GM19397 (cell line): Measurements from ENCODE around the gene ACOX1.

ENCODE experiments used
- ATAC-seq: cut with Tn5 transposase; IDR thresholded peaks from one replicate; pipeline ENCODE4 v1.9.1; 2021; ENCODE audit warnings: mild to moderate bottlenecking, moderate library complexity; ENCODE audit not compliant: unreplicated experiment

ACOX1 gene

GRCh38 chr17:76008630-76009425 is 29.9 kb upstream of the ACOX1 start:
- no peak for ATAC-seq

- ATAC-seq, result no peak
Measured at GRCh38 chr17:76008208-76008607, 29.2 kb upstream of the ACOX1 start.

- no peak for ATAC-seq
Measured at GRCh38 chr17:76007850-76008165, 28.8 kb upstream of the ACOX1 start.

- ATAC-seq, result no peak
Measured at GRCh38 chr17:76007131-76007849, 28.3 kb upstream of the ACOX1 start.

- no peak for ATAC-seq
Measured at GRCh38 chr17:76005263-76006149, 26.5 kb upstream of the ACOX1 start.

GRCh38 chr17:76004750-76005262 is 25.8 kb upstream of the ACOX1 start:
- no peak for ATAC-seq

- ATAC-seq, result no peak
Measured at GRCh38 chr17:76003915-76004314, 24.9 kb upstream of the ACOX1 start.

GRCh38 chr17:76002100-76002499 is 23.1 kb upstream of the ACOX1 start:
- no peak for ATAC-seq

GRCh38 chr17:76000755-76001521 is 22.0 kb upstream of the ACOX1 start, which contains the start of gene CDK3:
TSS of gene CDK3 (plus strand) at chr17:76000855. CDS start at chr17:76001426, 571 bp downstream.
- ATAC-seq, result no peak

- no peak for ATAC-seq
Measured at GRCh38 chr17:76000016-76000754, 21.2 kb upstream of the ACOX1 start.

GRCh38 chr17:75998327-75998795 is 19.4 kb upstream of the ACOX1 start:
- no peak for ATAC-seq

- ATAC-seq, result no peak
Measured at GRCh38 chr17:75996665-75997590, 18.0 kb upstream of the ACOX1 start.

GRCh38 chr17:75995385-75995925 is 16.5 kb upstream of the ACOX1 start:
- ATAC-seq, result no peak

GRCh38 chr17:75994802-75995370 is 15.9 kb upstream of the ACOX1 start:
- ATAC-seq, result no peak

- no peak for ATAC-seq
Measured at GRCh38 chr17:75991396-75991795, 12.4 kb upstream of the ACOX1 start.

- no peak for ATAC-seq
Measured at GRCh38 chr17:75987041-75987440, 8.1 kb upstream of the ACOX1 start.

GRCh38 chr17:75985986-75986385 is 7.0 kb upstream of the ACOX1 start:
- ATAC-seq, result no peak
